GDM1 (cell line): ENCODE measurements around the gene MAU2.

Experiments
- DNase-seq: peaks from one replicate; lab custom pipeline; 2025; lab: John Stamatoyannopoulos, UW

MAU2 gene

DNA sequence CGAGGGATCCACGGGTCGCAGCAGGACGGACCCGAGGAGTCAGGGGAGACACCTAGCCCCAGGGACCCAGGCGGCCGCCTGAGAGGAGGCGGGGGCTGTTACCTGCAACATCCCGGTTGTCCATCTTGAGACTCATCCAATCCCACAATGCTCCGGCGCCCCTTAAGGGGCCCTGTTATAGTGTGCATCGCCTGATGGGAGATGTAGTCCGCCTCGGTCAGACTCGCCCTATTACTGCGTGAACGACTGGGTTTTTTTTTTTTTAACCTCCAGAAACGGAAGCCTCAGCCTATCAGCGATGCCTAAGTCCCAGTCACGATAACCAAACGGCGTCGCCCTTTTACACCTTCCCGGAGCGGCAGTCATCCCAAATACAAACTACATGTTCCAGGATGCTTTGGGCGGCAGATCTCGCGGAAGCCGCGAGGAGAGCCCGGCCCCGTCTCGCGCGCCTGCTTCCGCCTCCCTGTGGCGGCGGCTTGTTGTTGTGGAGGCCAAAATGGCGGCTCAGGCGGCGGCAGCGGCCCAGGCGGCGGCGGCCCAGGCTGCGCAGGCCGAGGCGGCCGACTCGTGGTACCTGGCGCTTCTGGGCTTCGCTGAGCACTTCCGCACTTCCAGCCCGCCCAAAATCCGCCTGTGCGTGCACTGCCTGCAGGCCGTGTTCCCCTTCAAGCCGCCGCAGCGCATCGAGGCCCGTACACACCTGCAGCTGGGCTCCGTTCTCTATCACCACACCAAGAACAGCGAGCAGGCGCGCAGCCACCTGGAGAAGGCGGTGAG lies at the start of gene MAU2, which contains the start of gene SUGP1:
Gene MAU2 (plus strand): TSS at position 469 of the 780 bp plus-strand sequence. CDS start 31 bp downstream, at position 500.
Gene SUGP1 (minus strand): TSS at position 149 of the 780 bp plus-strand sequence. CDS start 13 bp downstream, at position 136.
- peak; percentile 86 for DNase-seq

- DNase-seq = no peak
Measured at GRCh38 chr19:19271828-19272599, 48.6 kb upstream of the MAU2 start.

DNA sequence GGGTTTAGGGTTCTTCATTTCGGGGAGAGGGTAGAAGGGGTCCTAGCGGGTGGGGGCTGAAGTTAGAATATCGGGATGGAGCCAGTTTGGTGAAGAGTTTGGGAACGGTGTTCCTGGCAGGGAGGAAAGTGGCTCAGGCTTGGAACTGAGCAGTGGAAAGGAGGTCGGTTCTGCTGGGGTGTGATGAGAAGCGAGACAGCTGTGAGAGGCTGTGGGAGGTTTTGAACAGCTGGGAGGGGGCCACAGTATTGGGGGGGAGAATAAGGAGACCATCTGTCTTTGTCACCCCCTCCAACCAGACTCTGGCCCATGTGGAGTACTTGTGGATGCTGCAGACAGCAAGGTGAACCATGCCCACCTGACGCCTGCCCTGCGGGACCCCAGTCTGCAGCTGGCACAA lies 46.5 kb upstream of the MAU2 start:
- DNase-seq = no peak

GRCh38 chr19:19274716-19275565 lies 45.7 kb upstream of the MAU2 start:
- DNase-seq = no peak

- DNase-seq = no peak
Measured at GRCh38 chr19:19276386-19276785, 44.2 kb upstream of the MAU2 start.

- DNase-seq = no peak
Measured at GRCh38 chr19:19276851-19277250, 43.8 kb upstream of the MAU2 start.

DNA sequence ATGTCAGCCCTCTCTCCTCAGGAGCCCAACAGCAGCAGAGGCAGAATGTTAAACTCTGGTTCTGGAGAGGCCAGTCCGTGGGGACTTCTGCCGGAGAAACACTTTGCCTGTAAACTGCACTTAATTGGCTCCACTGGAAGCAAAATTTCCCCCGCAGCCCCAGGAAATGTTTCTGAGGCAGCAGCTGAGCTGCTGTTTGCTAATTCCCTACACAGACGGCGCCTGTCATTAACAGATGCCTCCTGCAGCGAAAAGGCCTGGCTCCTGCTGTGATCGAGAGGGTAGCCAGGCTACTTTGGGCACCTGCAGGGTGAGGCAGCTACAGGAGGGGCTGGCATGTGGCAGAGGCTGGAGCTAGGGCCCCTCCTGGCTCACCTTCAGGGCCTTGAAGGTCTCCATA lies 42.3 kb upstream of the MAU2 start:
- no peak for DNase-seq

GRCh38 chr19:19279062-19279612 lies 41.5 kb upstream of the MAU2 start:
- DNase-seq = no peak

GRCh38 chr19:19279853-19280252 lies 40.8 kb upstream of the MAU2 start:
- DNase-seq = no peak

- no peak for DNase-seq
Measured at GRCh38 chr19:19280561-19280960, 40.1 kb upstream of the MAU2 start.

DNA sequence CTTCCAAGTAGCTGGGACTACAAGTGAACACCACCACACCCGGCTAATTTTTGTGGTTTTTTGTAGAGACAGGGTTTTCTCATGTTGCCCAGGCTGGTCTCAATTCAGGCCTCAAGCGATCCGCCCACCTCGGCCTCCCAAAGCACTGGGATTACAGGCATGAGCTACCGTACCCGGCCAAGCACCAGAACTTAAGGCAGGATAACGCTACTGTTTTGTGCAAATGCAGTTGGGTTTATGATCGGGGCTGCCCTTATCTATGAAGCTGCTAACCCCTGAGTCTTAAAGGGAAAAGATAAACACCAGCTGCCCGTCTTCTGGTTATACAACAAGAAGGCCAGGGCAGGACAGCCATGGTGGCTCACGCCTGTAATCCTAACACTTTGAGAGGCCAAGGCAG lies 34.9 kb upstream of the MAU2 start:
- DNase-seq = no peak

DNA sequence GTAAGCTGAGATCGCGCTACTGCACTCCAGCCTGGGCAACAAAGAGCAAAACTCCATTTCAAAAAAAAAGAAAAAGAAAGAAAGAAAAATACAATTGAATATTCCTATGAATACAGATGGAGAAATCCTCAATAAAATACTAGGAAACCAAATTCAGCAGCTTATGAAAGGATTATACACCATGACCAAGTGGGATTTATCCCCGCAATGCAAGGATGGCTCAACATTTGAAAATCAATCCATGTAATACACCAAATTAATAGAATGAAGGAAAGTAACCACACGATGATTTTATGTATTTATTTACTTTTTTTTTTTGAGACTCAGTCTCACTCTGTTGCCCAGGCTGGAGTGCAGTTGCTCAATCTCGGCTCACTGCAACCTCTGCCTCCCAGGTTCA lies 28.0 kb upstream of the MAU2 start:
- no peak for DNase-seq

DNA sequence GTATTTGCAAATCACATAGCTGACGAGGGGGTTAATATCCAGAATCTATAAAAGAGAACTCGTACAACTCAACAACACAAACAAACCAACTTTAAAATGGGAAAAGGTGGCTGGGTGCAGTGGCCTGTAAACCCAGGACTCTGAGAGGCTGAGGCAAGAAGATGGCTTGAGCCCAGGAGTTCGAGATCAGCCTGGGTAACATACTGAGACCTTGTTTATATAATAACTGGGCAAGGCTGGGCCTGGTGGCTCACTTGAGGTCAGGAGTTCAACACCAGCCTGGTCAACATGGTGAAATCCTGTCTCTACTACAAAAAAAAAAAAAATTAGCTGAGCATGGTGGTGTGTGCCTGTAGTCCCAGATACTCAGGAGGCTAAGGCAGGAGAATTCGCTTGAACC lies 25.7 kb upstream of the MAU2 start:
- no peak for DNase-seq

DNA sequence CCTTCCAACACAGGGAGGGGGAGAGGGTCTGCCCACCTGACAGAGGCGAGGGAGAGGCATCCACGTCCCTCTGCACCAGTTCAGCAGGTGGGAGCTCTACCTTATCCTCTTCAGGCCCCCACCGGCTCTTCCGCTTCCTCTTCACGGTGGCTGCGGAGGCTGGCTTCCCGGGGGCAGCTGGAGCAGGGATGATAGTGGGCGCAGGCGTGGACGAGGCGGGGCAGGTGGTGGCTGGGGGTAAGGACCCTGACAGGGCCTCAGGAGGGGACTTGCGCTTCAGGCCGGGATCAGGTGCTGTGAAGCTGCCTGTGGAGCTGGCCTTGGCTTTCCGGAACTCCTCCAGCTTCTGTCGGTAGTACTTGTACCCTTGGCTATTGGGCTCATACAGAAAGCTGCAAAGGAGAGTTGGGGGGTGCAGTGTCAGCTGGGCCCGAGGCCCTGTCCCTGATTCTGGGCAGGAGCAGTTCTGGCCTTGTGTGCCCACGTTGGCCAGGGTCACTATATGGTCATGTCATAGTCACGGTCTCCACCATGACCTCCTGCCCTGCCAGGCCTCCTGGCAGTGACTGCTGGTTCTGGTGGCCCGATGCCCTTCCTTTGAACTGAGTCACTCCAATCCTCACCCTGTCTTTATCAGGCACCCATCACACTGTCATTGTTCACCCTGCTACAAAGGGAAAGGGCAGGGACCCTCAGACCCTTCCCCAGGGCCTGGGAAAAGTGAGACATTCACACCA lies 23.5 kb upstream of the MAU2 start:
- no peak for DNase-seq

GRCh38 chr19:19297759-19298158 lies 22.9 kb upstream of the MAU2 start:
- no peak for DNase-seq

GRCh38 chr19:19300613-19301012 lies 20.0 kb upstream of the MAU2 start:
- no peak for DNase-seq

DNA sequence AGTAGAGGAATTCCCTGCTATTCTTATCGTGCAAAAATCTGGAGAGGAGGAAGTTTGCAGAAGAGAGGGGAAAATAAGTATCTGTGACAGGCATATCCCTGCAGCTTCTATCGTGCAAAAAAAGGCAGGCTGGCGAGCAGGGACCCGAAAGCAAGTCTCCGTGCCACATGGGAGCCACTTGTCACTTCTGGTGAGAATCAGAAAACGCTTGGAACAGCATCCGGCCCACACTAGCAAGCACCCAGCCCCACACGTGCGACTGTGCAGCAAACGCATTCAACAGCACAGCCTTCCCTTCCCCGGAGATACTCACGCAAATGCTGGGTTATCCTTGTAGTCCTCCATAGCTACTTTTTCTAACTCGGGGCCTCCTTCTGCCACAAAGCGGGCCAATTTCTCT lies 17.2 kb upstream of the MAU2 start:
- no peak for DNase-seq

- no peak for DNase-seq
Measured at GRCh38 chr19:19304186-19304965, 16.3 kb upstream of the MAU2 start.

DNA sequence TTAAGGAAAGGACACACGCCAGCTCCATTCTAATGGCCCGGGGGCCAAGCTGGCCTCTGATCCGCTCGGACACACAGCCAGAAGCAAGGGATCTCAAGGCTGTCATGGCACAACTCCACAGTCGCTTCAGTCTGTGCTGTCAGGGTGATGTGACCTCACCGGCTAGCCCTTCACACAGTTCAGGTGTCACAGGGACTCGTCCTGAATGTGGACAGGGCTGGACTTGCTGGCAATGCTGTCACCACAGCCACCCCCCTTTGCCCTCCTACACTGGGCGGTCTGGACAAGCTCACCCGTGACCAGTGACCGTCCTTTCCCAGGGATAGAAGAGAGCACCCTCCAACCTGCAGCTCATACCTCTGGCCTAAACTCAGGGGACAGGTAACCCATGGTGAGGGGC lies 15.6 kb upstream of the MAU2 start:
- no peak for DNase-seq

DNA sequence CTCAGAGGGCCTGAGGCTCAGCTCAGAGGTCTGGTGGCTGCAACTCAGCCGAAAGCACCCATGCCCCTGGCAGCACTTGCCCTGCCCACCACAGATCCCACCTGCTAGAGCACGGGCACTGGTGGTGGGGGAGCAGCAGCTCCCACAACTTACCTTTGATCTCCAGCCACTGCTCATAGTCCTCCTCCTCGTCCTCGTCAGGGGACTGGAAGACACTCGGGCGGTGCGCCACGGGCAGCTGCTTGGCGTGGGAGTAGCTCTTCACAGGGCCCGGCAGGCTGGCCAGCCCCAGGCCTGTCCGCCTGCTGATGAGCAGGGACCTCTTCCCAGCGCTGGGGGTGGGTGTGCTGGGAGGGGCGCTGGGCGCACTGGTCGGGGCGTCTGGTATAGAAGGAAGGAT lies 14.9 kb upstream of the MAU2 start:
- no peak for DNase-seq

DNA sequence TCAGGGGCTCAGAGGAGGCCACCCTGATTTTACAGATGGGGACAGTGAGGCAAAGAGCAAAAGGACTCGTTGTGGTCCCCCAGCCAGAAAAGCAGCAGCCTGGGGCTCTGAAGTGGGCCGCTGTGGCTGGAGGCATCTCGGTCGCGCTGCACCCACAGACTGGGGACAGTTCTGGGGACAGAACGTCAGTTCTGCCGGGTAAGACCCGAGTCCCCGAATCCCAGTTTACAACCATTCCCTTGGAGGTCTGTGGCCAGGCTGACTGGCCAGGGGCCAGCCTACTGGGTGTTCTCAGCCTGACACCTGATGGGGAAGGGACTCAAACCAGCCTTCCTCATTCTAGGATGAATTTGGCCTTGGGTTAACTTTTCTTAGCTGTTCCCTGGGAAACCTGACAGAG lies 14.4 kb upstream of the MAU2 start:
- DNase-seq = no peak
